OCI-LY3 (cell line): Measurements from ENCODE around the gene HIGD1A.

ENCODE experiments used
- EZH2phosphoT487 ChIP-seq: fragments of 200-600 bp; shearing (Covaris generic); IDR thresholded peaks from 2 replicates; pipeline ENCODE4 v1.6.1; 2018; ENCODE audit warnings: antibody characterized with exemption, mixed run types, low read depth
- TF ChIP-seq, protein P1 (sequence below): fragments of 200-600, 300-600 bp; sonication (generic); IDR thresholded peaks from 2 replicates; pipeline ENCODE4 v1.5.1; 2014; ENCODE audit warnings: antibody characterized with exemption, low read length, low read depth

DNA sequence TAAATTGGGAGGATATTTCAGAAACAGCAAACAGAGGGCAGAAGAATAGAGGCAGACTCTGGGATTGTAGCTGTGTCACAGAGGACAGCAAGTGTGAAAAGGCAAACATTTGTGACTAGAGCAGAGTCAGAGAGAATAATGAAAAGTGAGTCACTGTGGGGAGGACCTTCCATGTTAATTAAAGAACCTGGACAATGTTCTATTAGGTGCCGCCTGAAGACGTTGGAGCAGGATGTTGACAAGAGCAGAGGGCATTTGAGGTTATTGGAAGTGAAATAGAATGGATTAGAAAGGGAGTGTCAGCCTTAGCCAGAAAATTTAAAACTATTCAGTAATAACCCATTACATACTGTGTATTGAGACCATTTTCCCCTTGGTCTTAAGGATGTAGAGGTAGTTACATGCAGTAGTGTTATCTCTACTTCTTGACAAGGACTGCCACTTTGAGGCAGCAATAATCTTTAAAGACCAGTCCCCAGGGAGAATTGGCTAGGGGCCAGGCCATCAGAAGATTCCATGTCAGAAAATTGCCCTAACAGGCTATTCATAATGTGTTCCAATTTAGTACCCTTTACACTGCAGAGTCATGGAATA, 10.7 kb upstream of the HIGD1A start:
- TF ChIP-seq, protein P1, sequence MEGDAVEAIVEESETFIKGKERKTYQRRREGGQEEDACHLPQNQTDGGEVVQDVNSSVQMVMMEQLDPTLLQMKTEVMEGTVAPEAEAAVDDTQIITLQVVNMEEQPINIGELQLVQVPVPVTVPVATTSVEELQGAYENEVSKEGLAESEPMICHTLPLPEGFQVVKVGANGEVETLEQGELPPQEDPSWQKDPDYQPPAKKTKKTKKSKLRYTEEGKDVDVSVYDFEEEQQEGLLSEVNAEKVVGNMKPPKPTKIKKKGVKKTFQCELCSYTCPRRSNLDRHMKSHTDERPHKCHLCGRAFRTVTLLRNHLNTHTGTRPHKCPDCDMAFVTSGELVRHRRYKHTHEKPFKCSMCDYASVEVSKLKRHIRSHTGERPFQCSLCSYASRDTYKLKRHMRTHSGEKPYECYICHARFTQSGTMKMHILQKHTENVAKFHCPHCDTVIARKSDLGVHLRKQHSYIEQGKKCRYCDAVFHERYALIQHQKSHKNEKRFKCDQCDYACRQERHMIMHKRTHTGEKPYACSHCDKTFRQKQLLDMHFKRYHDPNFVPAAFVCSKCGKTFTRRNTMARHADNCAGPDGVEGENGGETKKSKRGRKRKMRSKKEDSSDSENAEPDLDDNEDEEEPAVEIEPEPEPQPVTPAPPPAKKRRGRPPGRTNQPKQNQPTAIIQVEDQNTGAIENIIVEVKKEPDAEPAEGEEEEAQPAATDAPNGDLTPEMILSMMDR = no peak
- no peak for TF ChIP-seq EZH2phosphoT487
